ENCODE results near the gene MAMSTR. TPM values are rescaled to one million over a fixed set of nuclear protein-coding genes. Genes with fewer than 3 reads are reported as not detected.
"Not testable (repeated sequence)": the region's sequence is repeated elsewhere in the genome, so short reads cannot be mapped to it uniquely, and the experiment has no call there.

The MAMSTR gene
- 1 to 10 TPM; 1.1 to 1.5 TPM for total RNA-seq

GRCh38 chr19:48719263-48720171 is at the start of gene MAMSTR:
Gene MAMSTR, minus strand, starts transcription at chr19:48719725. Its CDS starts 694 bp downstream, at chr19:48719031.
- Mint-ChIP-seq H3K4me1 (peaks cover 27% of the 10 kb centered on the region), H3K27ac (peak within 1 kb of the TSS; percentile 98), H3K4me3 (peak within 1 kb of the TSS; percentile 88), H3K36me3 (ENCODE audit: low read depth) (no peaks in the 10 kb centered on the region), H3K9me3 (no peaks in the 10 kb centered on the region), H3K27me3 (no peaks in the 10 kb centered on the region)
- CTCF ChIA-PET = no interaction called here
- POLR2A ChIA-PET = no interaction called here
- DNase-seq = no peak

GRCh38 chr19:48768994-48769713 is 49.6 kb upstream of the MAMSTR start:
- Mint-ChIP-seq H3K27ac (no peak overlapping the region), H3K36me3 (ENCODE audit: low read depth) (no peaks in the 10 kb centered on the region), H3K9me3 (no peaks in the 10 kb centered on the region), H3K27me3 (peaks cover 20% of the 10 kb centered on the region), H3K4me1 (no peaks in the 10 kb centered on the region), H3K4me3 (no peak overlapping the region)
- DNase-seq = no peak
- ChIA-PET CTCF (interaction anchor here (1.1 kb wide), 1 partner anchor 22 kb away, joined by 4 read pairs; the partner anchor contains the start of gene IZUMO1), POLR2A (interaction anchor here (0.6 kb wide), 1 partner anchor 14 kb away, joined by 3 read pairs; the partner anchor contains the start of gene FGF21)

GRCh38 chr19:48768171-48768753 is 48.7 kb upstream of the MAMSTR start:
- H3K36me3 Mint-ChIP-seq (ENCODE audit: low read depth); CTCF ChIA-PET; DNase-seq; H3K4me1 Mint-ChIP-seq; POLR2A ChIA-PET; H3K9me3 Mint-ChIP-seq; H3K4me3 Mint-ChIP-seq; H3K27ac Mint-ChIP-seq: not testable (repeated sequence)
- H3K27me3 Mint-ChIP-seq = peaks cover 20% of the 10 kb centered on the region

- DNase-seq; H3K36me3 Mint-ChIP-seq (ENCODE audit: low read depth); CTCF ChIA-PET; H3K27ac Mint-ChIP-seq; H3K4me3 Mint-ChIP-seq; POLR2A ChIA-PET; H3K4me1 Mint-ChIP-seq; H3K9me3 Mint-ChIP-seq: not testable (repeated sequence)
- peaks cover 21% of the 10 kb centered on the region for H3K27me3 Mint-ChIP-seq
Measured at GRCh38 chr19:48765816-48766215, 46.3 kb upstream of the MAMSTR start.

- ChIA-PET POLR2A (no interaction called here), CTCF (interaction anchor here (0.6 to 1.4 kb wide), 7 partner anchors 9 to 70 kb away, joined by 3 to 6 read pairs (median 3); partner anchors contain the start of gene FUT1)
- DNase-seq = no peak
- Mint-ChIP-seq H3K27ac (peak overlapping the region; percentile 62), H3K4me1 (peaks cover 9% of the 10 kb centered on the region), H3K36me3 (ENCODE audit: low read depth) (no peaks in the 10 kb centered on the region), H3K9me3 (no peaks in the 10 kb centered on the region), H3K27me3 (peaks cover 10% of the 10 kb centered on the region), H3K4me3 (no peak overlapping the region)
Measured at GRCh38 chr19:48760504-48761205, 41.1 kb upstream of the MAMSTR start.

GRCh38 chr19:48757741-48758144 is 38.2 kb upstream of the MAMSTR start:
- no peaks in the 10 kb centered on the region for H3K36me3 Mint-ChIP-seq (ENCODE audit: low read depth)
- CTCF ChIA-PET = interaction anchor here (0.8 kb wide), 1 partner anchor 9 kb away, joined by 3 read pairs; no protein-coding TSS in a partner anchor
- H3K27me3 Mint-ChIP-seq = peaks cover 27% of the 10 kb centered on the region

GRCh38 chr19:48757089-48757675 is 37.7 kb upstream of the MAMSTR start:
- Mint-ChIP-seq H3K4me1 (peaks cover 23% of the 10 kb centered on the region), H3K9me3 (no peaks in the 10 kb centered on the region), H3K36me3 (ENCODE audit: low read depth) (no peaks in the 10 kb centered on the region), H3K27ac (no peak overlapping the region), H3K27me3 (peaks cover 25% of the 10 kb centered on the region), H3K4me3 (no peak overlapping the region)
- no peak for DNase-seq
- ChIA-PET CTCF (no interaction called here), POLR2A (no interaction called here)

More at GRCh38 chr19:48757741-48758144, 38.2 kb upstream of the MAMSTR start:
- no peak overlapping the region for H3K4me3 Mint-ChIP-seq
- no peak overlapping the region for H3K27ac Mint-ChIP-seq
- no peak for DNase-seq
- POLR2A ChIA-PET = no interaction called here
- H3K4me1 Mint-ChIP-seq = peaks cover 22% of the 10 kb centered on the region
- no peaks in the 10 kb centered on the region for H3K9me3 Mint-ChIP-seq

GRCh38 chr19:48756686-48757085 is 37.2 kb upstream of the MAMSTR start:
- Mint-ChIP-seq H3K4me3 (no peak overlapping the region), H3K36me3 (ENCODE audit: low read depth) (no peaks in the 10 kb centered on the region), H3K9me3 (no peaks in the 10 kb centered on the region), H3K27ac (no peak overlapping the region), H3K4me1 (peaks cover 27% of the 10 kb centered on the region), H3K27me3 (peaks cover 28% of the 10 kb centered on the region)
- DNase-seq = no peak
- POLR2A ChIA-PET = no interaction called here
- CTCF ChIA-PET = no interaction called here

- Mint-ChIP-seq H3K27me3 (peaks cover 30% of the 10 kb centered on the region), H3K36me3 (ENCODE audit: low read depth) (no peaks in the 10 kb centered on the region), H3K9me3 (no peaks in the 10 kb centered on the region), H3K27ac (no peak overlapping the region), H3K4me1 (peaks cover 29% of the 10 kb centered on the region), H3K4me3 (no peak overlapping the region)
- DNase-seq = no peak
- ChIA-PET CTCF (interaction anchor here (1.0 kb wide), 1 partner anchor 86 kb away, joined by 5 read pairs; no protein-coding TSS in a partner anchor), POLR2A (no interaction called here)
Measured at GRCh38 chr19:48756212-48756611, 36.7 kb upstream of the MAMSTR start.

- Mint-ChIP-seq H3K9me3 (no peaks in the 10 kb centered on the region), H3K27me3 (peaks cover 31% of the 10 kb centered on the region), H3K4me1 (peaks cover 31% of the 10 kb centered on the region), H3K4me3 (no peak overlapping the region), H3K27ac (no peak overlapping the region), H3K36me3 (ENCODE audit: low read depth) (no peaks in the 10 kb centered on the region)
- POLR2A ChIA-PET = interaction anchor here (0.6 kb wide), 1 partner anchor 13 kb away, joined by 3 read pairs; no protein-coding TSS in a partner anchor
- CTCF ChIA-PET = interaction anchor here (1.0 kb wide), 1 partner anchor 87 kb away, joined by 5 read pairs; no protein-coding TSS in a partner anchor
- DNase-seq = no peak
Measured at GRCh38 chr19:48755787-48756186, 36.3 kb upstream of the MAMSTR start.

GRCh38 chr19:48755084-48755641 is 35.6 kb upstream of the MAMSTR start, which contains the start of gene FGF21:
Gene FGF21, plus strand, starts transcription at chr19:48755524. Its CDS starts 713 bp downstream, at chr19:48756237.
- CTCF ChIA-PET = interaction anchor here (1.0 kb wide), 1 partner anchor 87 kb away, joined by 5 read pairs; no protein-coding TSS in a partner anchor
- DNase-seq = no peak
- no peaks in the 10 kb centered on the region for H3K9me3 Mint-ChIP-seq
- H3K27ac Mint-ChIP-seq = no peak within 1 kb of the TSS
- H3K4me1 Mint-ChIP-seq = peaks cover 24% of the 10 kb centered on the region
- H3K36me3 Mint-ChIP-seq (ENCODE audit: low read depth) = no peaks in the 10 kb centered on the region
- POLR2A ChIA-PET = interaction anchor here (0.6 kb wide), 1 partner anchor 14 kb away, joined by 3 read pairs; no protein-coding TSS in a partner anchor
- peaks cover 26% of the 10 kb centered on the region for H3K27me3 Mint-ChIP-seq
- H3K4me3 Mint-ChIP-seq = no peak within 1 kb of the TSS
